Spleen (tissue), 11 donors: Measurements from ENCODE around the gene CDK8. TPM values are rescaled to one million over a fixed set of nuclear protein-coding genes. Genes with fewer than 3 reads are reported as not detected.

Experiments used
- DNase-seq: peaks from one replicate; pipeline ENCODE4 v3.0.0-alpha.2; 2020
- H3K27ac ChIP-seq, 8 donors: fragments of 200-600 bp; sonication (generic) in 7 of 8; 1 replicate in 4 of 8; 2 replicates in 4 of 8; pipeline versions ENCODE4 v1.5.0 to v1.8.0; 2016 to 2021; ENCODE audit warnings: inconsistent platforms in 4 of 8, mild to moderate bottlenecking in 4 of 8, moderate library complexity in 1 of 8
- H3K27me3 ChIP-seq, 7 donors: fragments of 200-600 bp; sonication (generic) in 6 of 7; replicated peaks in 1 of 7; 1 replicate in 4 of 7; 2 replicates in 3 of 7; pipeline versions ENCODE4 v1.5.0 to v1.8.0; 2016 to 2021; ENCODE audit warnings: inconsistent platforms in 3 of 7, mild to moderate bottlenecking in 1 of 7
- H3K36me3 ChIP-seq, 6 donors: fragments of 200-600 bp; sonication (generic) in 5 of 6; 1 replicate in 4 of 6; 2 replicates in 2 of 6; pipeline versions ENCODE4 v1.5.0 to v1.8.0; 2016 to 2021; ENCODE audit warnings: inconsistent platforms in 2 of 6
- H3K4me1 ChIP-seq, 6 donors: fragments of 200-600 bp; sonication (generic) in 5 of 6; 1 replicate in 3 of 6; 2 replicates in 3 of 6; pipeline versions ENCODE4 v1.5.0 to v1.8.0; 2016 to 2021; ENCODE audit warnings: inconsistent platforms in 3 of 6
- H3K4me3 ChIP-seq, 8 donors: fragments of 200-600 bp; sonication (generic) in 7 of 8; 1 replicate in 4 of 8; 2 replicates in 4 of 8; pipeline versions ENCODE4 v1.5.0 to v1.8.0; 2016 to 2021; ENCODE audit warnings: inconsistent platforms in 4 of 8, mild to moderate bottlenecking in 4 of 8, moderate library complexity in 2 of 8
- H3K9me3 ChIP-seq, 8 donors: fragments of 200-600 bp; sonication (generic) in 7 of 8; 1 replicate in 4 of 8; 2 replicates in 4 of 8; pipeline versions ENCODE4 v1.5.0 to v1.8.0; 2016 to 2021; ENCODE audit warnings: inconsistent platforms in 4 of 8
- CTCF ChIP-seq, 11 experiments: fragments of 200-600 bp in 7 of 11; fragments of 450-650 bp in 4 of 11; sonication (generic) in 4 of 11; IDR thresholded peaks in 8 of 11; conservative IDR thresholded peaks in 3 of 11; 1 replicate in 7 of 11; 2 replicates in 4 of 11; pipeline versions ENCODE4 v1.4.0 to v1.8.0; 2016 to 2021; ENCODE audit warnings: antibody characterized with exemption in 11 of 11, inconsistent platforms in 4 of 11, mild to moderate bottlenecking in 1 of 11
- POLR2A ChIP-seq, 3 donors: fragments of 450-650 bp; IDR thresholded peaks; one replicate each; pipeline ENCODE4 v1.5.1; 2017; ENCODE audit warnings: antibody characterized with exemption in 3 of 3, mild to moderate bottlenecking in 1 of 3
- POLR2AphosphoS5 ChIP-seq, 3 donors: sonication (generic); formaldehyde crosslinking; IDR thresholded peaks; one replicate each; pipeline ENCODE4 v1.5.1; 2017; ENCODE audit warnings: antibody characterized with exemption in 3 of 3
- WGBS, 5 donors: extraction: QIAGEN DNeasy Blood & Tissue Kit in 3 of 5; methylation state at CpG; one replicate each; pipeline versions ENCODE4 v1.1.5 to v1.1.7; 2013 to 2018; 5-methylcytosine and 5-hydroxymethylcytosine counted together
- intact Hi-C: fragments of 100-400 bp; cut with DNase I; formaldehyde crosslinking; loops from one replicate; pipeline ENCODE4 v1.15.0; 2023; ENCODE audit warnings: low total_unique reads
- polyA plus RNA-seq, 3 donors: library from polyadenylated mRNA; stranded (reverse); fragments of 200-250 nt; gene quantifications; one replicate each; pipeline ENCODE4 v1.2.1, GENCODE V29; 2013
- total RNA-seq, 7 donors: library from RNA; depleted of rRNA in 3 of 7; stranded (reverse); fragments of >200 nt in 3 of 7; fragmentation: NEBNext Ultra II Directional in 4 of 7; extraction: Animal tissue kit (Norgen Biotek cat#: 25700) in 4 of 7; gene quantifications; one replicate each; pipeline versions ENCODE4 v1.1.0 to v1.2.1, GENCODE V29; 2016 to 2021
- donor health status: healthy with polysubstance abuse.
- donor health status: DM: no; HTN: no; CAD: no; lungs with moderate emphysema.
- donor health status: DM: no; HTN: no; CAD: no.
- donor health status: Bipolar disorder and iron deficiency.
- donor health status: healthy.
- donor health status: DM: no; HTN: no; CAD: no.
- donor health status: DM: yes; HTN: yes; CAD: no.

CDK8 gene
- total and polyA plus RNA-seq, 10 donors = 7.8 to 16.4 (median 9.2) TPM

- WGBS, 5 donors = 74 to 83% (median 75%) methylated on average over 3 of the region's 3 CpGs
- Histone ChIP-seq H3K27me3 (peaks cover 0 to 21% (median 0%) of the 10 kb centered on the region in 7 donors), H3K4me3 (no peak overlapping the region), H3K9me3 (no peaks in the 10 kb centered on the region), H3K4me1 (no peaks in the 10 kb centered on the region), H3K36me3 (no peaks in the 10 kb centered on the region), H3K27ac (no peak overlapping the region)
- no peak for DNase-seq
- TF ChIP-seq CTCF (IDR thresholded peaks at IDR 0.05 in 8 of 11, conservative IDR thresholded peaks at IDR 0.05 in 3 of 11) = no peak
- no peak for TF ChIP-seq POLR2AphosphoS5 (IDR thresholded peaks at IDR 0.05)
- TF ChIP-seq POLR2A (IDR thresholded peaks at IDR 0.05) = no peak
- intact Hi-C loops = no loop called here
These were observed 191.2 kb downstream of the CDK8 start for GRCh38 chr13:26445092-26445491.

DNA sequence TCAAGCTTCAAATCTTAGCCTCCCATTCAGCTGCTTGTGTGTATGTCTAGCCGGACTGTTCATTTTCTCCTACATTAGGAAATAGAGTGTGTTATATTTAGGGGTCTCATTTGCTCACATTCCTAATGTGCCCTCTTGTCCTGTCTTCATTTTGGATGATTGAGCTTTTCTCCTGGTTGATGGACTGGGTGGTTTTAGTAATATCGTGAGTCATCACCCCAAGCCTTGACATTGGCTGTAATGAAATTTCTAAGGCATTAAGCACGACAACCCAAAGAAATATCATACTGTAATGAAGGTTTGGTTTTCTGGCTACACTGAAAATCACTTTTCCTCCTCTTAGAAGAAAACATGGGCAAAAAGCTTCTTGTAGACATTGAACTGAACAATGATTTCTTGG lies 192.8 kb downstream of the CDK8 start:
- no peak for TF ChIP-seq CTCF (IDR thresholded peaks at IDR 0.05 in 8 of 11, conservative IDR thresholded peaks at IDR 0.05 in 3 of 11)
- no peak for TF ChIP-seq POLR2AphosphoS5 (IDR thresholded peaks at IDR 0.05)
- TF ChIP-seq POLR2A (IDR thresholded peaks at IDR 0.05) = no peak

DNA sequence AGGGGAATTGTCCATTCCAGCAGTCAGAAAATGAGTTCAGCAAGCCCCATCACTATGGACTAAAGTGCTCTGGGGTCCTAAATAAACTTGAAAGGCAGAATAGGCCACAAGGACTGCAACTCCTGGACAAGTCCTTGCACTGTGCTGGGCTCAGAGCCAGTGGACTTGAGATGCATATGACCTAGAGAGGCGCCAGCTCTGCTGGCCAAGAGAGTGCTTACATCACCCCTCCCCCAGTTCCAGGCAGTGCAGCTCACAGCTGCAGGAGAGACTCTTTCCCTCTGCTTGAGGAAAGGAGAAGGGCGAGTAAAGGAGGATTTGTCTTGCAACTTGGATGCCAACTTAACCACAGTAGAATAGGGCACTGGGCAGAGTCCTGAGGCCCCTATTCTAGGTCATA lies 194.1 kb downstream of the CDK8 start:
- H3K9me3 ChIP-seq = peaks cover 0 to 14% (median 3%) of the 10 kb centered on the region in 8 donors
- 65 to 91% (median 78%) methylated on average over 2 of the region's 2 CpGs for WGBS, 5 donors
- H3K4me1 ChIP-seq = no peaks in the 10 kb centered on the region
- H3K27ac ChIP-seq = no peak overlapping the region
- H3K27me3 ChIP-seq = peaks cover 0 to 21% (median 0%) of the 10 kb centered on the region in 7 donors
- TF ChIP-seq POLR2AphosphoS5 (IDR thresholded peaks at IDR 0.05) = no peak
- no peak for TF ChIP-seq CTCF (IDR thresholded peaks at IDR 0.05 in 8 of 11, conservative IDR thresholded peaks at IDR 0.05 in 3 of 11)
- H3K4me3 ChIP-seq = no peak overlapping the region
- H3K36me3 ChIP-seq = no peaks in the 10 kb centered on the region
- intact Hi-C loops = no loop called here
- no peak for DNase-seq

More for the DNA sequence above, 192.8 kb downstream of the CDK8 start:
- H3K4me1 ChIP-seq = no peaks in the 10 kb centered on the region
- intact Hi-C loops = no loop called here
- 83 to 93% (median 88%) methylated on average over 3 of the region's 3 CpGs for WGBS, 5 donors
- no peak for DNase-seq
- no peaks in the 10 kb centered on the region for H3K36me3 ChIP-seq
- peaks cover 0 to 21% (median 0%) of the 10 kb centered on the region in 7 donors for H3K27me3 ChIP-seq
- H3K9me3 ChIP-seq = peaks cover 0 to 10% (median 3%) of the 10 kb centered on the region in 8 donors
- H3K4me3 ChIP-seq = no peak overlapping the region
- H3K27ac ChIP-seq = no peak overlapping the region

GRCh38 chr13:26449063-26449848 lies 195.3 kb downstream of the CDK8 start:
- H3K36me3 ChIP-seq = no peaks in the 10 kb centered on the region
- peaks cover 0 to 21% (median 0%) of the 10 kb centered on the region in 7 donors for H3K27me3 ChIP-seq
- no peaks in the 10 kb centered on the region for H3K4me1 ChIP-seq
- intact Hi-C loops = no loop called here
- H3K27ac ChIP-seq = no peak overlapping the region
- TF ChIP-seq POLR2A (IDR thresholded peaks at IDR 0.05) (no peak), CTCF (IDR thresholded peaks at IDR 0.05 in 8 of 11, conservative IDR thresholded peaks at IDR 0.05 in 3 of 11) (no peak), POLR2AphosphoS5 (IDR thresholded peaks at IDR 0.05) (no peak)
- DNase-seq = no peak
- H3K4me3 ChIP-seq = no peak overlapping the region
- peaks cover 0 to 14% (median 3%) of the 10 kb centered on the region in 8 donors for H3K9me3 ChIP-seq
- WGBS, 5 donors = 71 to 82% (median 72%) methylated on average over 2 of the region's 2 CpGs
